GM10847 (cell line): Measurements from ENCODE around the gene PARL.

ENCODE experiments used
- POLR2A ChIP-seq: IDR thresholded peaks from 2 replicates; pipeline ENCODE4 v1.6.1; 2011; ENCODE audit not compliant: insufficient read length; ENCODE audit errors: extremely low read depth

PARL gene

GRCh38 chr3:183839751-183840150 lies 44.9 kb downstream of the PARL start:
- no peak for TF ChIP-seq POLR2A

GRCh38 chr3:183837894-183838293 lies 46.8 kb downstream of the PARL start:
- TF ChIP-seq POLR2A: no peak

- no peak for TF ChIP-seq POLR2A
These were observed 47.3 kb downstream of the PARL start for GRCh38 chr3:183837390-183837789.

GRCh38 chr3:183833516-183833915 lies 51.2 kb downstream of the PARL start:
- TF ChIP-seq POLR2A: no peak

- no peak for TF ChIP-seq POLR2A
These were observed 54.5 kb downstream of the PARL start for GRCh38 chr3:183830187-183830586.

GRCh38 chr3:183829466-183829865 lies 55.2 kb downstream of the PARL start:
- no peak for TF ChIP-seq POLR2A

GRCh38 chr3:183828538-183828870 lies 56.2 kb downstream of the PARL start:
- TF ChIP-seq POLR2A: no peak

- no peak for TF ChIP-seq POLR2A
These were observed 56.7 kb downstream of the PARL start for GRCh38 chr3:183827809-183828537.

- no peak for TF ChIP-seq POLR2A
These were observed 58.0 kb downstream of the PARL start for GRCh38 chr3:183826448-183827250.

GRCh38 chr3:183825456-183826161 lies 59.1 kb downstream of the PARL start, which contains the start of gene MAP6D1:
Gene MAP6D1, minus strand, starts transcription at chr3:183825577. Its CDS starts 30 bp downstream, at chr3:183825547.
- no peak for TF ChIP-seq POLR2A

- no peak for TF ChIP-seq POLR2A
These were observed 59.8 kb downstream of the PARL start for GRCh38 chr3:183824761-183825455.

- TF ChIP-seq POLR2A: no peak
These were observed 60.7 kb downstream of the PARL start for GRCh38 chr3:183823963-183824362.

GRCh38 chr3:183822631-183823030 lies 62.0 kb downstream of the PARL start:
- no peak for TF ChIP-seq POLR2A

- TF ChIP-seq POLR2A: no peak
These were observed 64.8 kb downstream of the PARL start for GRCh38 chr3:183819831-183820230.
